Fibroblast of pulmonary artery (primary cell): ENCODE data around the gene NTM.

Source experiments
- DNase-seq: peaks from one replicate; pipeline ENCODE4 v3.0.0-alpha.2; 2010; ENCODE audit warnings: low read depth
- H3K4me3 ChIP-seq: replicated peaks from 2 replicates; pipeline ENCODE4 v1.5.1; 2011; ENCODE audit warnings: low read depth, mild to moderate bottlenecking, control low read depth, low read length, moderate library complexity
- TF ChIP-seq, protein P1 (sequence below): IDR thresholded peaks from 2 replicates; pipeline ENCODE4 v1.5.1; 2011; ENCODE audit warnings: mild to moderate bottlenecking, control low read depth, low read length, inconsistent platforms; ENCODE audit errors: missing control alignments

The NTM gene

DNA sequence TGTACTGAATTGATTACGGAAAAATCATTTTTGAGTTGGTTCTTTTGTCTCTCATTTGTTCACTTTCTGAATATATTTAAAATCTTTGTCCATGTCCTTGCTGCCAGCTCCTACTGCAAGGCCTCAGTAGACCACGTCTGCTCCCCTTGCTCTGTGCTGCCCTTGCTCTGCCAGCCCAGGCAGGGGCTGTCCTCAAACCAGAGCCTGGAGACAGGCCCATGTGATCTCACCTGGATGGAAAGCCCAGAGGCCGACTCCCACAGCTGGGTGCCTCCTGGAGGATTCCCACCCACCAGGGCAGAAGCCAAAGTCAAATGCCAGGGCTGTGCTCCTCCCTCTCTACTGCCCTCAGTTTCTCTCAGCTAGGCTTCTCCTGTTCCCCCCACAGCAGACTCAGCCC lies 141.8 kb downstream of the NTM start:
- DNase-seq: no peak
- no peak overlapping the region for H3K4me3 ChIP-seq
- TF ChIP-seq, protein P1, sequence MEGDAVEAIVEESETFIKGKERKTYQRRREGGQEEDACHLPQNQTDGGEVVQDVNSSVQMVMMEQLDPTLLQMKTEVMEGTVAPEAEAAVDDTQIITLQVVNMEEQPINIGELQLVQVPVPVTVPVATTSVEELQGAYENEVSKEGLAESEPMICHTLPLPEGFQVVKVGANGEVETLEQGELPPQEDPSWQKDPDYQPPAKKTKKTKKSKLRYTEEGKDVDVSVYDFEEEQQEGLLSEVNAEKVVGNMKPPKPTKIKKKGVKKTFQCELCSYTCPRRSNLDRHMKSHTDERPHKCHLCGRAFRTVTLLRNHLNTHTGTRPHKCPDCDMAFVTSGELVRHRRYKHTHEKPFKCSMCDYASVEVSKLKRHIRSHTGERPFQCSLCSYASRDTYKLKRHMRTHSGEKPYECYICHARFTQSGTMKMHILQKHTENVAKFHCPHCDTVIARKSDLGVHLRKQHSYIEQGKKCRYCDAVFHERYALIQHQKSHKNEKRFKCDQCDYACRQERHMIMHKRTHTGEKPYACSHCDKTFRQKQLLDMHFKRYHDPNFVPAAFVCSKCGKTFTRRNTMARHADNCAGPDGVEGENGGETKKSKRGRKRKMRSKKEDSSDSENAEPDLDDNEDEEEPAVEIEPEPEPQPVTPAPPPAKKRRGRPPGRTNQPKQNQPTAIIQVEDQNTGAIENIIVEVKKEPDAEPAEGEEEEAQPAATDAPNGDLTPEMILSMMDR: no peak

DNA sequence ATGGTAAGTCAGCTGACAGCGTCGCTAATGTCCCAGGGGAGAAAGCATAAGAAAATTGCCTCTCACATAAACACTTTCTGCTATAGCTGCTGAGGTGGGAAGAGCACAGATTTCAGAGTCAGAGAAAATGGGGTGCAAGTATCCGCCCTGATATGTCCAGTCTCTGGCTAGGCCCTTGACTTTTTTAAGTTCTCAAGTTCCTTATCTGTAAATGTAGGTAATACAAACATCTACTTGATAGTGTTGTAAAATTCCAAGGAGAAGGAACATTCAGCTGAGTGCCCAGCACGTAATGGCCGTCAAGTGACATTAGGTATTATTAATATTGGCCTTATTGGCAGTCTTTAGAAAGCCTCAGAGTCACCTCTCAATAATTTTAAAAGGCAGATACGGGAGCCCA lies 143.6 kb downstream of the NTM start:
- H3K4me3 ChIP-seq: no peak overlapping the region
- TF ChIP-seq, protein P1: no peak
- DNase-seq: no peak

DNA sequence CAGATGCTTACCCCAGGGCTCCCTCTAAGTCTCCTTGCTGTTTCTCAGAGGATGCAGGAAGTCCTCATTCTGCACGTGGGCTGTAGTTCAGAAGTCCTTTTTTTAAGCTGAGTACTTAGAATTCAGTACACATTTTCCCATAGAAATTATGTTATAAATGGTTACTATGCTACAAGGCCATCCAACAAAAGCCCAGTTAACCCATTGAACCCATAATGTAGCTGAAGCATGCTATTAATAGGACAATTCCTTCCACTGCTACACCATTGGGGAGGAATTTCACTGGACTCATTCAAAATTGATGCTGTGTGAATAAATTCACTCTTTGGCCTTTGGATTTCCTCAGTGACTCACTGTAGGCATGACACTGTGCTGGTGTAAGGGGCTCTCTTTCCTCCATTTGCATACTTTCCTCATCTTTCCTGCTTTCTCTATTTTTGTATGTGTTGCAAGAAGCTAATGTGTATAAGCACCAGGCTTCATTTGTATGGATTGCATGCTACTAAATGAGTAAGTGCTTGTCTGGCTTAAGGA lies 148.0 kb downstream of the NTM start:
- no peak for DNase-seq
- TF ChIP-seq, protein P1: no peak
- no peak overlapping the region for H3K4me3 ChIP-seq

DNA sequence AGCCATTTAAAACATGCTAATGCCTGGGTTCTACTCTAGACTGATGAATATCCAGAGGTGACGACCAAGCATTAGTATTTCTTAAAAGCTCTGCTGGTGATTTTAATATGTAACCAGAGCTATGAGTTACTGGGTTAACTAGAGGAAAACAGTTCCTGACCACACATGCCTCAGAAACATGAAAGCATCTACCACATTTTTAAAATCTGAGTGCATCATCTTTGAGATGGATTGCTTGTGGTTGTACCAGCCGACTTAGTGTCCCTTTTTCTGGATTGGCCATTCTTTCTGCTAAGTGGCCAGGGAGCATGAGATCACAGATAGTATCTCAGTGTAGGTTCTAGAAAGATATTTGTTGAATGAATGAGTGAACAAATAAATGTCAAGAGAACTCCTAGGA lies 152.4 kb downstream of the NTM start:
- no peak for DNase-seq
- no peak overlapping the region for H3K4me3 ChIP-seq
- TF ChIP-seq, protein P1: no peak

DNA sequence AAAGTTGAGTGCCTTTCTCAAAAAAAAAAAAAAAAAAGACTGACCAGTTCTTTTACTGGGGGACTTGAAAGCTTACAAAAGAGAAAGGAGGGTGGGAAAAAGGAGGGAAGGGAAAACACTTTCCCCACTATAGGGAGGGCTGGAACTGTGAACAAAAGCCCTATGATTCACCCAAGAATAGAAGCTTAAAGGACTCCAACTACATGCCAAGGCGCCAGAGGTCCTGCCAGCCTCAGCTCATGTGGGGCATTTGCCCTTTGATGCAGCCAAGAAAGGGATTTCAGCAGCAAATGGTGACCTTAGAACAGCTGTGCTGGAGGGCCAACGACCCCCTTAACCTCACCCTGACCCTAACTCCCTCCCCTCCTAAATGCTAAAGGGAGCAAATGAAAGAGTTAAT lies 160.0 kb downstream of the NTM start:
- no peak overlapping the region for H3K4me3 ChIP-seq
- DNase-seq: no peak
- TF ChIP-seq, protein P1: no peak

DNA sequence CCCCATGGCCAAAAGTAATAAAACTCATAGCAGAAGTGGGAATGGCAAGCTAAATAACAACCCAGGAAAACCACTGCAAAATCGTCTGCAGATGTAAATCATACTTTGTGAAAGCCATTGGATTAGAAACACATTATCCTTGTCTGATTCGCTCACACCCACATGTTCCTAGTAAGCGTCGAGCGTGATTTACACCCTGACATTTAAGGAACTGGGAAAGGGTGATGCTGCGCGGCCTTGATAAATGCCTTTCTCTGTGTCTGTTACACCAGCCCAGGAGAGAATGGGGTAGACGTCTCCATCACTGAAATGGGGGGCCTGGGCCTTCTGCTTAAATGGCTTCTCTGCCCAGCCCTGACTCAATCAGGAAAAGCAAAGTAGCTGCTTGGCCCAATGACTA lies 162.7 kb downstream of the NTM start:
- TF ChIP-seq, protein P1: no peak
- no peak overlapping the region for H3K4me3 ChIP-seq
- DNase-seq: no peak

DNA sequence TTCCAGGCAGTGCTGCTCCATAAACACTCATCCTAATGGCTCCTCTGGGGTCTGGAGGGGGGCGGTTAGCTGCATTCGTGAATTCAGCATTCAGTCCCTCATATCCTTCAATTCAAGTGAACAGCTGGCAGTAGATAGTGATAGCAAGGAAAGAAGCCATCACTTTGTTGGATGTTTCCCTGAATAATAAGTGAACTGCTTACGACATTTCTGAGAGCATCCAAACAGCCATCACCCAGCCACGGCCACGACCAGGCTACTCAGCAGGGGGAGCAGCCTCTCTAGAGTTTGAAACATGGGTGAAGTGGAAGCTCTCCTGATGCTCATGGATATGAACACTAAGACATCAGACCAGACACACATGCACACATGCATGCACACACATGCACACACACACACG lies 163.6 kb downstream of the NTM start:
- H3K4me3 ChIP-seq: no peak overlapping the region
- TF ChIP-seq, protein P1: no peak
- DNase-seq: no peak
